K562 (cell line): ENCODE data around the gene USP32. TPM values are rescaled to one million over a fixed set of nuclear protein-coding genes. Genes with fewer than 3 reads are reported as not detected.
A peak's percentile ranks its signal among the peaks of the same experiment; 100 is the strongest.

Source experiments
- CHD2 ChIP-seq: IDR thresholded peaks from 2 replicates; pipeline ENCODE4 v1.6.1; 2011; ENCODE audit warnings: low read depth, low read length
- CLOCK ChIP-seq: fragments of 250-450 bp; sonication (Bioruptor Pico); IDR thresholded peaks from 2 replicates; pipeline ENCODE4 v1.4.0; 2020; ENCODE audit warnings: mild to moderate bottlenecking, moderate library complexity, borderline replicate concordance
- E2F3 ChIP-seq: fragments of 250-450 bp; sonication (Bioruptor Pico); IDR thresholded peaks from 2 replicates; pipeline ENCODE4 v1.4.0; 2020; ENCODE audit warnings: mild to moderate bottlenecking
- FOXJ3 ChIP-seq: sonication (generic); formaldehyde crosslinking; IDR thresholded peaks from 2 replicates; pipeline ENCODE4 v1.4.0; 2020; ENCODE audit warnings: mild to moderate bottlenecking, missing genetic modification reagents
- HDAC6 ChIP-seq: IDR thresholded peaks from 2 replicates; pipeline ENCODE4 v1.6.1; 2012; ENCODE audit warnings: low read depth, mild to moderate bottlenecking, control low read depth, inconsistent platforms, low read length, moderate library complexity
- HDGF ChIP-seq: fragments of 450-650 bp; IDR thresholded peaks from 2 replicates; pipeline ENCODE4 v1.6.1; 2016
- IFI16 ChIP-seq: fragments of 250-450 bp; sonication (Bioruptor Pico); IDR thresholded peaks from 2 replicates; pipeline ENCODE4 v2.1.2; 2022; ENCODE audit warnings: mild to moderate bottlenecking, inconsistent platforms
- NFYB ChIP-seq: IDR thresholded peaks from 2 replicates; pipeline ENCODE4 v1.6.1; 2011; ENCODE audit warnings: mild to moderate bottlenecking, moderate library complexity; ENCODE audit not compliant: insufficient read length; ENCODE audit errors: extremely low read depth
- NR1H2 ChIP-seq: sonication (generic); formaldehyde crosslinking; IDR thresholded peaks from 2 replicates; pipeline ENCODE4 v1.4.0; 2020; ENCODE audit warnings: mild to moderate bottlenecking, missing genetic modification reagents
- NR2C2 ChIP-seq, 2 experiments: fragments of 200-800 bp in 1 of 2; sonication (Bioruptor generic) in 1 of 2; sonication (generic) in 1 of 2; formaldehyde crosslinking in 1 of 2; IDR thresholded peaks; 2 replicates each; pipeline versions ENCODE4 v1.6.1 to v1.8.0; 2016 to 2022; ENCODE audit warnings: mild to moderate bottlenecking in 1 of 2, missing compliant biosample characterization in 1 of 2, missing genetic modification characterization in 1 of 2, missing genetic modification reagents in 1 of 2
- ZC3H11A ChIP-seq: IDR thresholded peaks from 2 replicates; pipeline ENCODE4 v1.6.1; 2012; ENCODE audit warnings: low read depth, low read length, improper control_type of control experiment
- ZNF253 ChIP-seq: fragments of 250-450 bp; sonication (Bioruptor Pico); conservative IDR thresholded peaks from 2 replicates; pipeline ENCODE4 v1.6.1; 2021; ENCODE audit warnings: mild to moderate bottlenecking
- ZNF551 ChIP-seq: fragments of 250-450 bp; sonication (Bioruptor Pico); IDR thresholded peaks from 2 replicates; pipeline ENCODE4 v1.5.0; 2021; ENCODE audit warnings: mild to moderate bottlenecking, moderate library complexity
- ZNF589 ChIP-seq: fragments of 200-800 bp; sonication (Bioruptor generic); IDR thresholded peaks from 2 replicates; pipeline ENCODE4 v1.6.1; 2016; ENCODE audit warnings: low read depth, missing genetic modification characterization, missing compliant biosample characterization
- polyA plus RNA-seq, 8 experiments: library from polyadenylated mRNA; depleted of rRNA in 4 of 8; stranded (reverse) in 5 of 8; unstranded in 3 of 8; fragments of >200 nt; fragmentation: Nextera tagmentation in 2 of 8; fragmentation: Illumina TruSeq in 1 of 8; extraction: Ambion mirVana in 2 of 8; extraction: Trizol in 1 of 8; gene quantifications; 2 replicates each; pipeline versions ENCODE4 v1.2.1 to v1.2.3, GENCODE V29; 2011 to 2014; ENCODE audit warnings: inconsistent platforms in 1 of 8, missing spikeins in 1 of 8
- total RNA-seq, 7 experiments: library from RNA; depleted of rRNA in 6 of 7; stranded (reverse); fragments of >200 nt in 6 of 7; fragmentation: Illumina TruSeq in 2 of 7; extraction: Trizol in 2 of 7; gene quantifications; 2 replicates each; pipeline versions ENCODE4 v1.2.1 to v1.2.3, GENCODE V29; 2011 to 2021; ENCODE audit warnings: low replicate concordance in 1 of 7
- TF ChIP-seq, protein P1 (sequence below): IDR thresholded peaks from 2 replicates; pipeline ENCODE4 v1.6.1; 2011; ENCODE audit warnings: borderline replicate concordance, low read depth, mild to moderate bottlenecking, moderate library complexity, low read length; ENCODE audit not compliant: insufficient read depth, poor library complexity, severe bottlenecking
- TF ChIP-seq, protein P2 (sequence below): sonication (generic); formaldehyde crosslinking; IDR thresholded peaks from 2 replicates; pipeline ENCODE4 v1.8.1; 2022; ENCODE audit warnings: missing genetic modification reagents
- TF ChIP-seq, protein P3 (sequence below): fragments of 250-450 bp; sonication (Bioruptor Pico); IDR thresholded peaks from 2 replicates; pipeline ENCODE4 v1.8.0; 2022; ENCODE audit warnings: inconsistent platforms

USP32 gene
- total and polyA plus RNA-seq, 9 of the 15 experiments (the other 6 are each of a cell fraction or from before 2014, with no cell fraction given): 18.0 to 69.3 (median 47.1) TPM

GRCh38 chr17:60135151-60135950, 256.6 kb downstream of the USP32 start (continued):
- no peak for TF ChIP-seq HDGF
- 0 out of 2 replicates have a peak, but pooled peaks have one; percentile 27 for TF ChIP-seq E2F3 (CRISPR knock-in tag)
- no peak for TF ChIP-seq IFI16 (CRISPR knock-in tag)
- TF ChIP-seq, protein P1, sequence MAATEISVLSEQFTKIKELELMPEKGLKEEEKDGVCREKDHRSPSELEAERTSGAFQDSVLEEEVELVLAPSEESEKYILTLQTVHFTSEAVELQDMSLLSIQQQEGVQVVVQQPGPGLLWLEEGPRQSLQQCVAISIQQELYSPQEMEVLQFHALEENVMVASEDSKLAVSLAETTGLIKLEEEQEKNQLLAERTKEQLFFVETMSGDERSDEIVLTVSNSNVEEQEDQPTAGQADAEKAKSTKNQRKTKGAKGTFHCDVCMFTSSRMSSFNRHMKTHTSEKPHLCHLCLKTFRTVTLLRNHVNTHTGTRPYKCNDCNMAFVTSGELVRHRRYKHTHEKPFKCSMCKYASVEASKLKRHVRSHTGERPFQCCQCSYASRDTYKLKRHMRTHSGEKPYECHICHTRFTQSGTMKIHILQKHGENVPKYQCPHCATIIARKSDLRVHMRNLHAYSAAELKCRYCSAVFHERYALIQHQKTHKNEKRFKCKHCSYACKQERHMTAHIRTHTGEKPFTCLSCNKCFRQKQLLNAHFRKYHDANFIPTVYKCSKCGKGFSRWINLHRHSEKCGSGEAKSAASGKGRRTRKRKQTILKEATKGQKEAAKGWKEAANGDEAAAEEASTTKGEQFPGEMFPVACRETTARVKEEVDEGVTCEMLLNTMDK: no peak
- TF ChIP-seq FOXJ3 (CRISPR knock-in tag): no peak
- TF ChIP-seq ZNF589 (CRISPR knock-in tag): no peak
- TF ChIP-seq HDAC6: no peak
- no peak for TF ChIP-seq ZC3H11A
- TF ChIP-seq NR1H2 (CRISPR knock-in tag): no peak
- TF ChIP-seq ZNF551 (CRISPR knock-in tag): no peak
- no peak for TF ChIP-seq ZNF253
- no peak for TF ChIP-seq NR2C2 (CRISPR knock-in tag; IDR thresholded peaks at IDR 0.05)
- TF ChIP-seq NR2C2 (tag; IDR thresholded peaks at IDR 0.05): no peak
- no peak for TF ChIP-seq CLOCK
- TF ChIP-seq, protein P2, sequence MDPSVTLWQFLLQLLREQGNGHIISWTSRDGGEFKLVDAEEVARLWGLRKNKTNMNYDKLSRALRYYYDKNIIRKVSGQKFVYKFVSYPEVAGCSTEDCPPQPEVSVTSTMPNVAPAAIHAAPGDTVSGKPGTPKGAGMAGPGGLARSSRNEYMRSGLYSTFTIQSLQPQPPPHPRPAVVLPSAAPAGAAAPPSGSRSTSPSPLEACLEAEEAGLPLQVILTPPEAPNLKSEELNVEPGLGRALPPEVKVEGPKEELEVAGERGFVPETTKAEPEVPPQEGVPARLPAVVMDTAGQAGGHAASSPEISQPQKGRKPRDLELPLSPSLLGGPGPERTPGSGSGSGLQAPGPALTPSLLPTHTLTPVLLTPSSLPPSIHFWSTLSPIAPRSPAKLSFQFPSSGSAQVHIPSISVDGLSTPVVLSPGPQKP (CRISPR knock-in tag): no peak
- peak; percentile 12; the same call in 1 of the 2 replicates for TF ChIP-seq CHD2
- TF ChIP-seq, protein P3, sequence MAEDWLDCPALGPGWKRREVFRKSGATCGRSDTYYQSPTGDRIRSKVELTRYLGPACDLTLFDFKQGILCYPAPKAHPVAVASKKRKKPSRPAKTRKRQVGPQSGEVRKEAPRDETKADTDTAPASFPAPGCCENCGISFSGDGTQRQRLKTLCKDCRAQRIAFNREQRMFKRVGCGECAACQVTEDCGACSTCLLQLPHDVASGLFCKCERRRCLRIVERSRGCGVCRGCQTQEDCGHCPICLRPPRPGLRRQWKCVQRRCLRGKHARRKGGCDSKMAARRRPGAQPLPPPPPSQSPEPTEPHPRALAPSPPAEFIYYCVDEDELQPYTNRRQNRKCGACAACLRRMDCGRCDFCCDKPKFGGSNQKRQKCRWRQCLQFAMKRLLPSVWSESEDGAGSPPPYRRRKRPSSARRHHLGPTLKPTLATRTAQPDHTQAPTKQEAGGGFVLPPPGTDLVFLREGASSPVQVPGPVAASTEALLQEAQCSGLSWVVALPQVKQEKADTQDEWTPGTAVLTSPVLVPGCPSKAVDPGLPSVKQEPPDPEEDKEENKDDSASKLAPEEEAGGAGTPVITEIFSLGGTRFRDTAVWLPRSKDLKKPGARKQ: no peak
- peak; percentile 80 for TF ChIP-seq NFYB
